Dermis microvascular lymphatic vessel endothelial cell (primary cell): ENCODE measurements around the gene CTDSPL. TPM values are rescaled to one million over a fixed set of nuclear protein-coding genes. Genes with fewer than 3 reads are reported as not detected.

ENCODE experiments used
- DNase-seq, 2 donors: peaks; one replicate each; pipeline versions ENCODE4 v3.0.0 to v3.0.0-alpha.2; 2010; ENCODE audit warnings: low read depth in 2 of 2
- total RNA-seq: library from RNA; depleted of rRNA; stranded (reverse); fragments of >200 nt; gene quantifications from 2 replicates; pipeline ENCODE4 v1.2.1, GENCODE V29; 2014

The CTDSPL gene
- total RNA-seq, 1 donor from 2014 or later: 102 TPM

- DNase-seq: no peak
These were observed 28.8 kb downstream of the CTDSPL start for GRCh38 chr3:37890522-37890921.

GRCh38 chr3:37891227-37891626, 29.5 kb downstream of the CTDSPL start:
- DNase-seq: peak; percentile 25 to 36

DNA sequence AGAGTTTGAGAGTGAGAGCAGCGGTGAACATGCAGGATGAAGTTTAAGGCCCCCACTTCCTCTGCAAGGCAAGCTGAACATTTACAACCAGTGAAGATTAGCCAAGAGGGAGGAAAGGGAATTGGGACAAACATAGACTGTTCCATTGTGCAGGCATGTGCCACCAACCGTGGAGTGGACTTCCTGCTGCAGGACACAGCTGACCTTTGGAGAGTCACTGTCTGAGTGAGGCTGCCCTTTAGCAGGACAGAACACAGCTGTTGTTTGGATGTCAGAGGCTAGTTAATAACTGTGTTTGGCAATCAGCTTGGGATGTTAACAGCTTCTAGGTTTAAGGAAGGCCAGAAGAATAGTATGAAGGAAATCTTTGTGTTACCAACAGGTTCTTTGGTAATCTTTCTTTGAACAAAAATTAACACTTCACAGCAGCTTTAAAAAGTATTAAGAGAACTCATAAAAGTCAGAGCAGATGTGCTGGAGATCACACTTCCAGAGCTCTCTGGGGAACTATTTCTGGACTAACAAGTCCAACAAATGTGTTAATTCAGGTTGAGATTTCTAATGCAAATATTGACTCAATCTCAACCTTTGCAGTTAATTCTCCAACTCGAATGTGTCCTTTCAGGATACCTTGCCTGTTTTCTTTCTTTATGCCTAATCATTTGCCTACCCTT, 31.4 kb downstream of the CTDSPL start:
- peak; percentile 76 to 85 for DNase-seq

DNA sequence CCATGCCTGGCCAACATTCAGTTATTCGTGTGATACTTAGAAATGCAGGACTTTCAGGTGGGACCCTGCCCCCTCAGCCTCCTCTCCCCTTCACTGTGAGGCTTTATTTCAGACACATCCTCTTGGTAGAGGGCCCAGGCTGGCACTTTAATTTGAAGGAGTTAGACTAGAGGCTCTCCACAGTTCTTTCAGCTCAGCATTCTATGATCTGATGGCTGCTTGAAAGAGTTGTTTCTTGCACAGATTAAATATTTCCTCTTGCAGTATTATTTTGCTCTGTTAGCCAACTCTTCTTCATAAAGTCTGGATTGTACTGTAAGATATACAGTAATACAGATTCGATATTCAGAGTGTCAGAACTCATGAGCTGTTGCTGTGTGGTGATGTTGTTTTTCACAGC, 35.1 kb downstream of the CTDSPL start:
- no peak for DNase-seq

GRCh38 chr3:37897763-37898162, 36.1 kb downstream of the CTDSPL start:
- peak in 1 of 2 donors; percentile 19 for DNase-seq

DNA sequence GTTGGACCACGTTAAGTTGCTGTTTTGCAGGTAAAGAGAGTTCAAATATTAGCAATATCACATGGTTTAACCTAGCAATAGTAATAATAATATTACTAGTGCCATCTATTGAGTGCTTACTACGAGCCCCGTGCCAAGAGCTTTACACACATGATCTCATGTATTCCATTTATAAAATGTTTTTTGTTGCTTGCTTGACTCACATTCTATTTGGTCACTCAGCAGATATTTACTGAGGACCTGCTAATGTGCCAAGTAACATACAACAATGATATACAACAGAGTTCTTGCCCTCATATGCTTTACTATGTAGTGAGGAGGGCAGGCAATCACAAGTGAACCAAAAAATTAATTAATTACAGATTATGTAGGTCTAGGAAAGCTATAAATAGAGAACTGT, 36.7 kb downstream of the CTDSPL start:
- DNase-seq: no peak

DNA sequence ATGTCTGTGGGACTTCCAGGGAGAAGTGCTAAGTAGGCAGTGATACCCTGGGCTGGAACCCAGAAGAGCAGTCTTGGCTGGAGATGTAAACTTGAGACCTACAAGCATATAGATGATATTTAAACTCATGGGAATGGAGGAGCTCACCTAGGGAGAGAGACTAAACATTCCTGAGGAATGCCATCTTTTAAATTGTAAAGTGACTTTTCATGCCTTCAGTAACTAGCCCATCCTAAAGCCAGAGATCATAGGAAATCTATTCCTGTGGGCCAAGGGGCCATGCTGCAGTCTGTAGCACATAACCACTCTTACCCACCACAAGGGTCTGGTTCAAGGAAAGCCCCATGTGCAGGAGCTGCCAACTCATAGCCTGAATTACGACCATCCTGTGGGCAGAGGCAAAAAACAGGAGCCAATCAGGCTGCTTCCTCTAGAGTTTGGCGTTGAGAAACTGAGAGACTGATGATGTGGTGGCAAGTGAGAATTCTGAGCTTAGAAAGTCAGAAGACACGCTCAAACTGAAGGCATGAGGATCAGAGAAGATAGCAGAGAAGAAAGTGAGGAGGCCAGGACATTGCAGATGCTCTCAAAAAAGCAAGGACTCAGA, 37.5 kb downstream of the CTDSPL start:
- DNase-seq: no peak

DNA sequence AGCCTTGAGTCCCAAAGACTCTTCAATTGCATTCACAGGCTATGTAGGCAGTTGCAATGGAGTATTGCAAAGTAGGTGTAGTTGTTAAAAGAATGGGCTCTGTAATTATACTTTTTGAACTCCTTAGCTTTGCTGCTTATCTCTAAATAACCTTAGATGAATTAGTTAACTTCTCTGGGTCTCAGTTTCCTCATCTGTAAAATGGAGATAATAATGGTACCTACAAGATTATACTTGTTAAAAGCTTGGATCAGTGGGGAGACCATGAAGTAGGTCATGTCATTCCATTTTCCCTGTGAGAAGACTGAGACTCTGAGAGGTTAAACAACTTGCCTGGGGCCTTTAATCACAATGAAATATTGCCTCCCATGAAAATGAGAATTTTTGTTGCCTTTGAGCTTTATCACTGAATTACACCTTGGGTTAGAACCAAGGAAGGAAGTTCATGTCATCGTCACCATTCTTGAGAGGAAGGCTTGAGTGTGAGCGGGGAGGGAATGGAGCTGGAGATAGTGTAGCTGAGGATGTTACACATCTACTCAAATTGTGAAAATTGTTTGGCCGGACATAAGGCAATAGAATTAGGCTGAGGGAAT, 38.1 kb downstream of the CTDSPL start:
- peak in 1 of 2 donors; percentile 82 for DNase-seq

DNA sequence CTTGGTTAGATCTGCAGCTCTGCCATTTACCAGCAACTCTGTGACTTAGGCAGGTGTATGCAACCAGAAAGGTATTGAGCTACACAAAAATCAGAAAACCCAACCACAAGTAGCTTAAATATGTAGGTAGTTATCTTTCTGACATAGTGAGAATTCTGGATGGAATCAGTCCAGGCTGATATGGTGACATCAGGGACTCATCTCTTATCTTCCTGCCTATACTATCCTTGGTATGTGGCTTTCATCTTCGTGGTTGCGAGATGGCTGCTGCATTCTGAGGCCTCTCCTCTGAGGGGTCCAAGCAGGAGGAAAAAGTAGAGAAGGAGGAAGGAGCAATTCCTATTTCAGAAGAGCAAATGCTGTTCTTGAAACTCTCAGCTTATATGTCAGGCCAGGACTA, 40.0 kb downstream of the CTDSPL start:
- no peak for DNase-seq

- DNase-seq: no peak
These were observed 41.0 kb downstream of the CTDSPL start for GRCh38 chr3:37902674-37903073.

GRCh38 chr3:37903320-37903719, 41.6 kb downstream of the CTDSPL start:
- DNase-seq: no peak

DNA sequence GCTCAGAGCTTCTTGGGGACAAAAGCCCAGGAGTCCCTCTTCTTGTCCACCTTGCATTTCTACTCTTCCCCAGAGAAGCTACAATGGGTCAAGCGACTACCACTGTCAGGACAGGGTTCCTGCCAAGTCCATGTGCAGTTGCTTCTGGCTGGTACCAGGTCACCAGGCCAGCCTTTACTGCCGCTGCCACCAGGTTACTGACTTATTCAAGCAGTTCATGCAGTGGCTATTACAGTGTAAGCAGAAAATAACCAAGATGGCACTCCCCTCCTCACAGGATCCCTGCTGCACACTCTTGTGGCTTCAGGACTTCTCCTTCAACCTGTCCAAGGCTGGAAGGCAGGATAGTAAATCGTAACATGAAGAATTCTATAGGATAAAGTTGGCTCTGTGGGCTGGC, 42.1 kb downstream of the CTDSPL start:
- DNase-seq: no peak

- peak in 1 of 2 donors; percentile 61 for DNase-seq
These were observed 42.9 kb downstream of the CTDSPL start for GRCh38 chr3:37904601-37905000.

DNA sequence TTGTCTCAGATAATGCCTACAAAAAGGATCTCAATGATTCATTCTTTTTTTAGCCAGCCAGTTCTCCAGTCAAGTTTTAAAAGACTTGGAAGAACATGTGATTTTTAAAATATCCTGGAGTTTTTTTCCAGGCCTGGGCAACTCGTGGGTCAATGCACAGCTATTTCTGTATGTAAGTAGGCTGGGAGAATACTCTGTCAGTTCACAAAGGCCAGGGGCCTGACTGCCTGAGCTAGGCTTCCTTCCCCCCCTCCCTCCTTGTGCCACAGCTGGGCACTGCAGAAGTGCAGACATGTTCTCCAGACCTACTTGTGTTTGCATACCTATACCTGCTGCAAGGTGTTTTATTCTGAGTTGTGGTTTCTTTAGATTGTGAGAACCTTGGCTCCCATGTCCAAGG, 43.7 kb downstream of the CTDSPL start:
- DNase-seq: peak in 1 of 2 donors; percentile 32

GRCh38 chr3:37905987-37906674, 44.5 kb downstream of the CTDSPL start:
- peak in 1 of 2 donors; percentile 90 for DNase-seq

DNA sequence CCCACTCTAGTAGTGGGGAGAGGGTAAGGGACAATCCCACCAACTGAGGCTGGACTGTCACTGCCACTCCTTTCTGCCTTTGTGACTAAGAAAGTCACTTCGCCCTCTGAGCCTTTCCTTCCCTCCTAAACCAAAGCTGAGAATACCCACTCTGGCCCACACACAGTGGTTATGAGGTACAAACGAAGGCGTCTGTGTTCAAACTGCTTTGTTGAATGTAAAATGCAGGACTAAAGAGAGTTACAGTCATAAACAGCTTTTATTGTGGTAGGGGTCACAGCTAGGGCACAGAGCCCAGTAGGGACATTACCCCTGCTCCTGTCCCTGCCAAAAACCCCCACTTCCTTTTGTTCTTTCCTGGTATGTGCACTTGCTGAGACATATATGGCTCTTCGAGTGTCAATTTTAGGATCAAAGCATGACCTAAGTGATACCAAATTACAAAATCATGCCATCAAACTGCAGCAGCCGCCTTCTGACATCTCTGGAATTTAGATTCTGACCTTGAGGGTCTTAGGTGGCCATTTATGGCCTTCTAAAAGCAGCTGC, 45.1 kb downstream of the CTDSPL start:
- DNase-seq: peak in 1 of 2 donors; percentile 56

DNA sequence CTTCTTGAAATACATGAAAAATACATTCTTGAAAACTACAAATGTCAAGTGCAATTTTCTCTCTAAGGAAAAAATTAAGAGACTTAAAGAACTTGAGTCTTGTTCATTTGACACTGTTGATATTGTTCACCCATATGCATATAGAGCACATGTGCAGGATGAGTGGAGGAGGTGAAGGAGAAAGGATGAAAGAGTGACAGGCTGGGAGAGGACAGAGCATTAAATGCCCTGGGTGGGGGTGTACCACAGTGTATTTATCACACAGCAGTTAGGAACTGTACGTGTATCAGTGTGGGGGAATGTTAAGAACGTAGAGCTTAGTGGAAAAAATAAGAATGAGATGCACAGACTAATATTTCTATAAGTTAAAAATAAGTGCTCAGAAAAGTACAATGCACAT, 45.7 kb downstream of the CTDSPL start:
- DNase-seq: no peak

DNA sequence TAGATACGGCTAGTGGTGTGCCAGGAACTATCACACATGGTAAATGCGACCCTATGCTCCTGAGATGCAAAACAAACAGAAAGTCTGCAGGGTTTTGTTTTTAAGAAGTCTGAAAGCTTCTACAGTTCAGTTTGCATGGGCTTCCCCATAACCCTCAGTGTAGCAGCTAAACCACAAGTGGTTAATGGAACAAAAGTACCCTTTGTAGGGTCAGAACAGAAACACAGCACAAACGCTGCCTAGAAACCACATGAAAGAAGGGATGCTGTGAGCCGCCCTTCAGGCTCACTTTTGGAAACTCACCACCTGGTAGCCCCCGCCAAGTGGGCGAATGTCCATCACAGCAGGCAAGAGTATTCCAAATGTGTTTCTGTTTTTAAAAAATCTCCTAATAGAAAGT, 46.2 kb downstream of the CTDSPL start:
- no peak for DNase-seq

DNA sequence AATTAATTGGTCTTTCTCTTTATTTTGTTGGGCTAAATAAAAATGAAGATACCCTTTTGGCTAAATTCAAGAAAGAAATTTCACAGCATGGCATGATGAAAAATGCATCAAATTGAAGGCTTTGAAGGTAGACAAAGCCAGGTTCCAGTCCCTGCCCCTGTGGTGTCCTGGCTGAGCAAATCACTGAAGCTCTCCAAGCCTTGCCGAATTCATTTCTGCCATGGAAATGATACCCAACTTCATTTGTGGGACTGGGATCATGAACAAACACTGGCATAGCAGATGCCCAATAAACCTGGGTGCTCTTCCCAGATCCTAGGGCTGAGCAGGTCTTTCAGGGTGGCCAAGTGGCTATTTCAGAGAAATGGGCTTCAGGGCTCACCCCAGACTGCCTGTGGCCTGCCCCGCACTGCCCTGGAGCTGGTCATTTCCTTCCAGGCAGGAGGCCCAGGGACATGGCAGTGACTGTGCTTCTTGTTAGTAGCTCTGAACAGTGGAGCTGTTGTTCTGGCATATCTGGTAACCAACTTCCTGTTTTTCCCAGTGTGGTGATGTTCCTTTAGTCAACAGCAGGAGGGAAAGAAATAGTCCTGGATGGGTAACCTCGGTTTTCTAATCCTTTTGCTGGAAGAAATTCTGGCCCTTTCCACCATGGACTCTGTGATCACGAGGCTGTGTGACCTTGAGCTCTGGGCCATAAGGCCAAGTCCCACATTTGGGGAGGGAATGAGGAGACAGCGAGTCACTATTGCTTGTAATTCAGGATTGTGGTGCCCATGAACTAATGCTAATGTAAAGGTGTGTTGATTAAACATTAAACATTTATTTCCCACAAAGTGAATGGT, 47.6 kb downstream of the CTDSPL start:
- DNase-seq: peak in 1 of 2 donors; percentile 84

GRCh38 chr3:37910671-37911400, 49.2 kb downstream of the CTDSPL start:
- DNase-seq: peak in 1 of 2 donors; percentile 64
